ENCODE data around the gene TMED4.

TMED4 gene

GRCh38 chr7:44581879-44582603 lies at the start of gene TMED4:
Gene TMED4 (minus strand): TSS chr7:44582231. CDS start chr7:44582206, 25 bp downstream.
- peak; percentile 98 for DNase-seq

- no peak for DNase-seq
Observed at GRCh38 chr7:44631458-44632115, 49.6 kb upstream of the TMED4 start.

- no peak for DNase-seq
Observed at GRCh38 chr7:44630792-44631457, 48.9 kb upstream of the TMED4 start.

- DNase-seq: no peak
Observed at GRCh38 chr7:44629829-44630522, 47.9 kb upstream of the TMED4 start.

- DNase-seq: no peak
Observed at GRCh38 chr7:44626620-44627019, 44.6 kb upstream of the TMED4 start.

GRCh38 chr7:44625526-44626471 lies 43.8 kb upstream of the TMED4 start:
- DNase-seq: no peak

- DNase-seq: no peak
Observed at GRCh38 chr7:44624318-44624717, 42.3 kb upstream of the TMED4 start.

GRCh38 chr7:44622342-44623151 lies 40.5 kb upstream of the TMED4 start:
- no peak for DNase-seq

GRCh38 chr7:44621750-44622103 lies 39.7 kb upstream of the TMED4 start:
- DNase-seq: no peak

DNA sequence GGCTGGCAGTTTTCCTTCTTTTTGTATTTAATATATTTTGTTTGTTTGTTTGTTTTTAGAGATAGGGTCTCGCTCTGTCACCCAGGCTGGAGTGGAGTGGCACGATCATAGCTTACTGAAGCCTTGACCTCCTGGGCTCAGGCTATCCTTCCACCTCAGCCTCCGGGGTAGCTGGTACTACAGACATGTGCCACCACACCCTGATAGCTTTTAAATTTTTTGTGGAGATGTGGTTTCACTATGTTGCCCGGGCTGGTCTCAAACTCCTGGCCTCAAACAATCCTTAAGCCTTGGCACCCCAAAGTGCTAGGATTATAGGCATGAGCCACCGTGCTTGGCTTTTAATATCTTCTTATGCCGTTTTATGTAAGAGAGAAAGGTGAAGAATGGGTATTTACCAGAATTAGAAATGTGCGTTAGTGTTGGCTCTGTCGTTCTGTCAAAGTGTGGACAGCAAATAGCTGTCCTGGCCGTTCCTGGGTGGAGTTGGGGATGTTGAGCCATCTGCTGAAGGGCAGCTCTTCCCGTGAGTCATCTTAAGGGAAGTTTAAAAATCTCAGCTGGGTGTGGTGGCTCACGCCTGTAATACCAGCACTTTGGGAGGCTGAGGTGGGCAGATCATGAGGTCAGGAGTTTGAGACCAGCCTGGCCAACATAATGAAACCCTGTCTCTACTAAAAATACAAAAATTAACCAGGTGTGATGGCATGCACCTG lies 39.2 kb upstream of the TMED4 start:
- no peak for DNase-seq

- no peak for DNase-seq
Observed at GRCh38 chr7:44618753-44619152, 36.7 kb upstream of the TMED4 start.

DNA sequence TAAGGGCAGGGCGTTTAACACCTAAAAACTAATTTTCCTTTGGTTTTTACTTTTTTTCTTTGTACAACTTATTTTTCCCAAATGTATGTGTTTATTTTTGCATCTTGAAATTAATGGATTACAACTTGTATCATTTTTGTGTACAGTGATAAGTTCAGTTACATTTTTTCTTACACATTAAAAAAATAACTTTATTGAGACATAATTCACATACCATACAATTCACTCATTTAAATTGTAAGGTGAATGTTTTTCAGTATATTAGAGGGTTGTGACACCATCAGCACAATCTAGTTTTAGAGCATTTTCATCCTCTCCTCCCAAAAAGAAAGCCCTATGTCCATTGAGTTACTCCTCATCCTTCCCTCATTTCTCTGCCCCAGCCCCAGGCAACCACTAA lies 36.0 kb upstream of the TMED4 start:
- DNase-seq: no peak

DNA sequence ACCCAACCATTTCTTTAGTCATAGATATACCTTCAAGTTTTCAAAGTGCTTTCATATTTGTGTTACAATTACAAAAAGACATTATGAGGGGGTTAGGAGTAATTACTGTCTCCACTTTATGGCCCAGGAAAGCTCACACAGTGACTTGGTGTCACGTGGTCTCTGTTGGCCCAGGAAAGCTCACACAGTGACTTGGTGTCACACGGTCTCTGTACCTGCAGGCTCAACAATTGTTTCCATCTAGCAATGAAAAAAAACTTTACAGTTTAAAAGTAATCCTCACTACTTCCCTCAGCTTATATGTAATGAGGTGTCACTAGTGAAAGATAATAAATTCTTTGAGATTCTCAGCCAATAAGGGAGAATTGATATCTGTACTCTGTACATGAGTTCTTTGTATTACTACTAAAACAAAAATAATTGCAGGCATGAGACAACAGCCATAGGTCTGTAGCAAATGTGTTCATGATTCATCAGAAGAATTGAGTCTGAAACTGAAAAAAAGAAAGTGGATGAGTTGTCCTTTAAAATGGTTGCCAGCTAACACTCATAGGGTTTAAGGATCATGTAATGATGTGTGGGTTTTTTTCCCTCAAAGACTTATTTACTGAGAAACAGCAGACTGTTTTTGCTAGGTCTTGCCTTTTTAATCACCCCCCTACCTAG lies 35.3 kb upstream of the TMED4 start:
- no peak for DNase-seq

DNA sequence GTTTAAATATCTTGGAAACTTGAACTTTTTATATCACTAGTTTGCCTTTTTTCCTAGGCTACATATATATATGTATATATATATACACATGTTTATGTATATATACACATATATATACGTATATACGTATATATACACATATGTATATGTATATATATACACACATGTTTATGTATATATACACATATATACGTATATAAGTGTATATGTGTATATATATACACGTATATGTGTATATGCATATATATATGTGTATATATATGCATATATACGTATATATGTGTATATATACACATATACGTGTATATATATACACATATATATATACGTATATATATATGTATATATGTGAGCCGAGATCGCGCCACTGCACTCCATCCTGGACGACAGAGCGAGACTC lies 34.5 kb upstream of the TMED4 start:
- DNase-seq: no peak

DNA sequence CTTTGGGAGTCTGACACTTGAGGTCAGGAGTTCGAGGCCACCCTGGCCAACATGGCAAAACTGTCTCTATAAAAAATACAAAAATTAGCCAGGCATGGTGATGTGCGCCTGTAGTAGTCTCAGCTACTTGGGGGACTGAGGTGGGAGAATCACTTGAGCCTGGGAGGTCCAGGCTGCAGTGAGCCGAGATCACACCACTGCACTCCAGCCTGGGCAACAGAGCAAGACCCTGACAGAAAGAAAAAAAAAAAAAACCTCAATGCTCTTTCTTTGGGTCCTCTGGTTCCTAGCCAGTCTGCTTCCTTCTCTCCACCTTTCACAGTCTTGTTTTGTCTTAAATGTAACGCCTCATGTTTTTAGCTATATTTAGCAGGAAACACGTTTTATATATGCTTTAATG lies 33.8 kb upstream of the TMED4 start:
- no peak for DNase-seq

DNA sequence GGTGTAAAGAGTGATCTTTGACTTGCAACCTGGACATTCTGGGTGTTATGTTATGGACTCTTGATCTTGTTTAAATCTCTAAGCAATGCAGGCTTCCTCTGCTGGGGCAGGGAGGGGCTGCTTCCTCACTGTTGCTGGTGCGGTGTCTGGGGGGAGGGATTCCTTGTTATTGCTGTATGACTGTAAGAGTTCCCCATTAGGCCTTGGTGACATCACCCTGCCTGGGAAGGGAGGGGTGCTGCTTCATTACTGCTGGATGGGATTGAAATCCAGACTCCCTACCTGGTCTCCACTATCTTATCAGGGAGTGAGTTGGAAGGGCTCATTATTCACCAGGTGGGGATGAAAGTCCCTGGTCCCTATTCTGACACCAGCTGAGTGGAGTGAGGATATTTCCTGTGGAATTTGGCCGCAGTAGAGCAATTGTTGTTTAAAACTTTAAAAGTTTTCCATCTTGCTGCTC lies 33.1 kb upstream of the TMED4 start:
- no peak for DNase-seq

GRCh38 chr7:44609829-44610228 lies 27.8 kb upstream of the TMED4 start:
- no peak for DNase-seq

GRCh38 chr7:44608916-44609648 lies 27.1 kb upstream of the TMED4 start:
- DNase-seq: no peak

All from cortex of kidney (tissue), 1 donor.